ENCODE measurements around the gene DCDC2C.

- TF ChIP-seq GATA2 (IDR thresholded peaks at IDR 0.05; ENCODE audit: low read depth, low read length) (no peak), GATA3 (IDR thresholded peaks at IDR 0.05; ENCODE audit: low read depth, low read length) (no peak)
These were observed 11.0 kb upstream of the DCDC2C start for GRCh38 chr2:3692375-3692774.

All from SH-SY5Y (cell line).